Loucy (cell line): ENCODE measurements around the gene MAN2A2.

Experiments used
- CTCF ChIP-seq: fragments of 200-600 bp; sonication (generic); conservative IDR thresholded peaks from 2 replicates; pipeline ENCODE4 v1.5.1; 2014; ENCODE audit warnings: mild to moderate bottlenecking, antibody characterized with exemption, low read length
- EZH2phosphoT487 ChIP-seq: fragments of 200-600 bp; IDR thresholded peaks from 2 replicates; pipeline ENCODE4 v1.6.1; 2018; ENCODE audit warnings: antibody characterized with exemption, mild to moderate bottlenecking, moderate library complexity, borderline replicate concordance

GRCh38 chr15:90859234-90860131 lies 43.6 kb upstream of the MAN2A2 start:
- TF ChIP-seq CTCF, result no peak
- no peak for TF ChIP-seq EZH2phosphoT487
